IMR-90 (cell line): ENCODE measurements around the gene GPR62. TPM values are rescaled to one million over a fixed set of nuclear protein-coding genes. Genes with fewer than 3 reads are reported as not detected.

Source experiments
- CHD1 ChIP-seq: IDR thresholded peaks from 2 replicates; pipeline ENCODE4 v1.6.1; 2012; ENCODE audit warnings: low read depth, low read length, improper control_type of control experiment
- RCOR1 ChIP-seq: IDR thresholded peaks from 2 replicates; pipeline ENCODE4 v1.6.1; 2012; ENCODE audit warnings: mild to moderate bottlenecking, low read length, improper control_type of control experiment; ENCODE audit not compliant: insufficient replicate concordance
- SMC3 ChIP-seq: fragments of 150-350 bp; IDR thresholded peaks from 2 replicates; pipeline ENCODE4 v1.6.1; 2016; ENCODE audit warnings: low read depth, mild to moderate bottlenecking, antibody characterized with exemption, low read length, moderate library complexity
- USF2 ChIP-seq: fragments of 150-350 bp; IDR thresholded peaks from 2 replicates; pipeline ENCODE4 v1.6.1; 2017; ENCODE audit warnings: mild to moderate bottlenecking, antibody characterized with exemption, low read length, low read depth
- polyA plus RNA-seq, 3 experiments: library from polyadenylated mRNA; depleted of rRNA; stranded (reverse); fragments of >200 nt; gene quantifications; 2 replicates each; pipeline ENCODE4 v1.2.3, GENCODE V29; 2012; ENCODE audit warnings: low replicate concordance in 1 of 3
- total RNA-seq: library from RNA; depleted of rRNA; stranded (reverse); fragments of >200 nt; gene quantifications from 2 replicates; pipeline ENCODE4 v1.2.3, GENCODE V29; 2012

The GPR62 gene
- total and polyA plus RNA-seq, 2 of the 4 experiments (the other 2 are of a cell fraction) = under 0.01 TPM; not detected in 1

GRCh38 chr3:51968170-51968775 lies 13.1 kb downstream of the GPR62 start (continued):
- TF ChIP-seq USF2 = no peak
- TF ChIP-seq SMC3 = no peak
- TF ChIP-seq CHD1 = no peak
- TF ChIP-seq RCOR1 = no peak
